Skin of body (tissue), 2 donors: ENCODE data around the gene PRX. TPM values are rescaled to one million over a fixed set of nuclear protein-coding genes. Genes with fewer than 3 reads are reported as not detected.
"Not testable (repeated sequence)": the region's sequence is repeated elsewhere in the genome, so short reads cannot be mapped to it uniquely, and the experiment has no call there.

Experiments
- DNase-seq: peaks from one replicate; lab custom pipeline; 2025; lab: John Stamatoyannopoulos, UW
- total RNA-seq: library from RNA; depleted of rRNA; stranded (reverse); fragments of >200 nt; gene quantifications from one replicate; pipeline ENCODE4 v1.2.3, GENCODE V29; 2014

Gene PRX
- total RNA-seq: 5.2 TPM

DNA sequence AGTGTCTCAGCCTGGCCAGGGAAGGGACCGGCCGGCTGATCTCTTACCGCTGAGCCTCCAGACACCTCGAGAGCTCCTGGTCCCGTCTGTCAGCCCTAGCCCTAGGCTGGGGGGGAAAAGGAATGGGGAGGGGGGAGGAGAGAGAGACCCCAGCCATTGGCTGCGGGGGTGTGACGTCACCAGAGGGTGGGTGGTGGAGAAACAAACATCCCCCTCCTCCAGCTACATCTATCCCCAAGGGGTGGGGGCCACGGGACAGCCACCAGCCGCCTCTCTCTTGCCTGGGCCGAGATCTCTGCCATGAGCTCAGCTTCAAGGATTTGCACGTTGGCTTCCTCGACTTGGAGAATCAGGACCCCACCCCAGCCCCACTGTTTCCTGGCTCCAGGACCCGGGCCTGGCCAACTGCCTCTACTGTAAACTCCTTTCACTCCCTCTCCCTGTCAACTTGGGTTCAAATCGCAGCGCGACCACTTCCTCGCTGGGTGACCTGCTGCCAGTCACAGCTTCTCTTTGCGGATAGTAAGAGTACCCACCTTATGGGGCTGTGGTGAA is at the start of gene PRX:
PRX (minus strand) TSS at position 88 of the 555 bp plus-strand sequence. CDS start 5,446 bp downstream, outside the sequence.
- no peak for DNase-seq

- no peak for DNase-seq
These were observed 48.6 kb upstream of the PRX start for GRCh38 chr19:40461669-40462221.

DNA sequence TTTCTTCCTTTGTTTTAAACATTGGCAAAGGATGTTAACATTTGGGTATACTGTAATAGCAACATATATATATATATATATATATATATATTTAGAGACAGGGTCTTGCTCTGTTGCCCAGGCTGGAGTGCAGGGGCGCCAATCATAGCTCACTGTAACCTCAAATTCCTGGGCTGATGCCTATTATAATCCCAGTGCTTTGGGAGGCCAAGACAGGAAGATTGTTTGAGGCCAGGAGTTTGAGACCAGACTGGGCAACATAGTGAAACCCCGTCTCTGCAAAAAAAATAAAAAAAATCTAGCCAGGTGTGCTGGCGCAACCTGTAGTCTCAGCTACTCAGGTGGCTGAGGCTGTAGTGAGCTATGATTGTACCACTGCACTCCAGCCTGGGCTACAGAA is 47.0 kb upstream of the PRX start:
- no peak for DNase-seq

DNA sequence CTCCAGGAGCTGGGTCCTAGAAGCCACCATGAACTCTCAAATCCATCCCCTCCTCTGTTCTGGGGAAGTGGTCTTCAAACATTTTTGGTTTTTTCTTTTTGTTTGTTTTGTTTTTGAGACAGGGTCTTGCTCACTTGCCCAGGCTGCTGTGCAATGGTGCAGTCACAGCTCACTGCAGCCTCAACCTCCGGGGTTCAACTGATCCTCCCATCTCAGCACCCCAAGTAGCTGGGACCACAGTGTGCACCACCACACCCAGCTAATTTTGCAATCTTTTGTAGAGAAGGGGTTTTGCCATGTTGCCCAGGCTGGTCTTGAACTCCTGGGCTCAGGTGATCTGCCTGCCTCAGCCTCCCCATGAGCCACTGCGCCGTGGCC is 45.4 kb upstream of the PRX start:
- DNase-seq: no peak

DNA sequence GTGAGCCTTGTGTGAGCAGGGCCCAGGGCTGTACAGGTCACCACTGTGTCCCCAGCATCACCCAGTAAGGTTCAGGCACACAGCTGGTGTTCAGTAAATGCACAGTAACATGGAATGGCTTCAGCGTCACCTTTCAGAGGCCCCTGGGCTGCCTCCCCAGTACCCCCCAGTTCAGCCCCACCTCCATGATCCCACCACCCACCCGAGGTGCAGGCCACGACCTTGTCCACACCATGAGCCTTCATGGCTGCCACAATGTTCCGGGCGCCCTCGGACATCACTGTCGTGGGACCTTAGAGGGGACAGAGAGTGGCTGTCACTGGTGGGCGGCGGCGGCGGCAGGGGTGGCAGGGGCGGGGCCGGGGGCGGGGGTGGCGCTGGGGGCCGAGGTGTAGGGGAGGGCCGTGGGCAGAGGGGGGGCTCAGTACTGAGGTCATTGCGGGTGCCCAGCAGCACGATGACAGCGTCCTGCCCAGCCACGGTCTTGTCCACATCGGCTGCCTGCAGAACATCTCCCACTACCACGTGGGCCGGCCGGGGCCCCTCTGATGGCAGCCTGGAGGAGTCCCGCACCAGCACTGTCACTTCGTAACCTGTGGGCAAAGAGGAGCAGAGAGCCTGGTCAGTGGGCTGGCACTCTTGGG is 44.9 kb upstream of the PRX start:
- DNase-seq: no peak

GRCh38 chr19:40457048-40457447 is 43.9 kb upstream of the PRX start:
- no peak for DNase-seq

GRCh38 chr19:40453943-40454342 is 40.8 kb upstream of the PRX start:
- DNase-seq: not testable (repeated sequence)

DNA sequence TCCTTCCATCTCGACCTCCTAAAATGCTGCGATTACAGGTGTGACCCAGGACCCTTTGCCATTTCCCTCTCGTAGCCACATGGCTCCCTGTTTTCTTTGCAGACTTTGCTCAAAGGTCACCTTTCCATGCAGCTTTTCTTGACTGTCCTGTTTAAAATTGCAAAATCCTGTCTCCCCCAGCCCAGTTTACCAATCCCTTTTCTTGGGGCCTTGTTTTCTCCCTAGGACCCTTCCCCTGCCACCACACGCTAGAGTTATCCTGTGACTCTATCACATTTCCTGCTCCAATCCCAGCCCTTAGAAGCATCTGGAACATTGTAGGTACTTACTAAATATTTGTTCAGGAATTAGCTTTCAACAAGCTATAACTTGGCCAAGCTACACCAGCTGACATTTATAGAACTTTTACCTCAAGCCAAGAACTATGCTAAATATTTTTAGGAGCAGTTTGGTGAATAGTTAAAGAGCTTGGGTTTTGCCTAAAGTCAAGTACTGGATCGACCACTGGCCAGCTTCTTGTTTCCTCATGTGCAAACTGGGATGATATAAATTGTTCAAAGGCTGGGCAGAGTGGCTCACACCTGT is 40.1 kb upstream of the PRX start:
- DNase-seq: no peak

DNA sequence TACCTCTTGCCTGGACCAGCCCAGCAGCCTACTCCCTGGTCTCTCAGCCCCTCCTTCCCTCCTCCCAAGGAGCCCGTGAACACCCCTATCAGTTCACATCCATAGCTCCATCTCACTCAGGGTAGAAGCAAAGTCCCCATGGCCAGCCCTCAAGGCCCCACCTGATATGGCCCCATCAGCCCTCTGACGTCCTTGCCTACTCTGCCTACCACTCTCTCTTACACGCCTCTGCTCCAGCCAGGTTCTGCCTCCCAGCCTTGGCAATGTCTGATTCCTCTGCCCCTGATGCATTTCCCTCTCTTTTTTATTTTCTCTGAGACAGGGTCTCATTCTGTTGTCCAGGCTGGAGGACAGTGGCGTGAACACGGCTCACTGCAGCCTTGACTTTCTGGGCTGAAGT is 38.8 kb upstream of the PRX start:
- no peak for DNase-seq

- no peak for DNase-seq
These were observed 37.5 kb upstream of the PRX start for GRCh38 chr19:40450664-40451063.

- no peak for DNase-seq
These were observed 36.3 kb upstream of the PRX start for GRCh38 chr19:40449506-40449905.

- DNase-seq: no peak
These were observed 33.1 kb upstream of the PRX start for GRCh38 chr19:40446263-40446784.

DNA sequence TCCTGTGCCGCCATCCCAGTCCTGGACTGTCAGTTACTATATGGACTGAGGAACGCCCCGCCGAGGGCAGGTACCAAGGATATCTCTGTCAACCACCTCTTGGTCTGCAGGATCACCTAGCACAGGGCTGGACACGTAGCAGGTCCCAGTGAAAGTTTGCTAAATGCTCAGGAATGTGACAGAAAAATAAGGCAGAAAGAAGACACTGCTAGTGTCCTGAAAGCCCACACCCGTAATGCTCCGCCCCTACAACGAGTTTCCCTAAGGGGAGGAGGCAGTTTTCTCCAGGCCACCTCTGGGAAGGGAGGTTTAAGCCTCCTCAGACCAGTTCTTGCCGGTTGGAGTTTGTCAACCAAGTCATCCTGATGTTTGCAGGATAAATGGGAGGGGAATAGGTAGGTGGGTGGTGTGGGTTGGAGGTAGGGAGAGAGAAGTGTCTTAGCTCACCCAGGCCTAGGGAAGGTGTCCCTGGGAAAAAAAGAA is 32.6 kb upstream of the PRX start:
- no peak for DNase-seq

DNA sequence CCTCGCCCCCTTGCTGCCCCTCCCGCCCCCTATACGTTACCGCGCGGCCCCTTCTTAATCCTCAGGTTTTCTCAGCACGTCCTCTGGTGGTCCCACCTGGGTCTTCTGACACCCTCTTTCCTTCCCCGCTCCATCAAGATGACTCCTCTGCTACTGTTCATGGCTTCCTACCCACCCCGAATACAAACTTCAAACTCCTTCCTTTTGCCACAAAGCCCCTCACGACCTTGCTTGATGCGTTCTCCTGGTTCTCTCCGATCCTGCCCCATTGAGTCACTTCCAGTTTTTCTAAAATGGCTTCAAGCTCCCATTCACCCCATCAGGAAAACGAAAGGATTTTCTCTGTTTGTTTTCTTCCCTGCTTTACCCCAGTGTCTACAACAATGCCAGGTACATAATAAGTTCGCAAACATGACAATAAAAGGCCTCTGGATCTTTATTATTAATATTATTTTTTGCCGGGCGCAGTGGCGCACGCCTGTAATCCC is 31.7 kb upstream of the PRX start:
- DNase-seq: no peak

DNA sequence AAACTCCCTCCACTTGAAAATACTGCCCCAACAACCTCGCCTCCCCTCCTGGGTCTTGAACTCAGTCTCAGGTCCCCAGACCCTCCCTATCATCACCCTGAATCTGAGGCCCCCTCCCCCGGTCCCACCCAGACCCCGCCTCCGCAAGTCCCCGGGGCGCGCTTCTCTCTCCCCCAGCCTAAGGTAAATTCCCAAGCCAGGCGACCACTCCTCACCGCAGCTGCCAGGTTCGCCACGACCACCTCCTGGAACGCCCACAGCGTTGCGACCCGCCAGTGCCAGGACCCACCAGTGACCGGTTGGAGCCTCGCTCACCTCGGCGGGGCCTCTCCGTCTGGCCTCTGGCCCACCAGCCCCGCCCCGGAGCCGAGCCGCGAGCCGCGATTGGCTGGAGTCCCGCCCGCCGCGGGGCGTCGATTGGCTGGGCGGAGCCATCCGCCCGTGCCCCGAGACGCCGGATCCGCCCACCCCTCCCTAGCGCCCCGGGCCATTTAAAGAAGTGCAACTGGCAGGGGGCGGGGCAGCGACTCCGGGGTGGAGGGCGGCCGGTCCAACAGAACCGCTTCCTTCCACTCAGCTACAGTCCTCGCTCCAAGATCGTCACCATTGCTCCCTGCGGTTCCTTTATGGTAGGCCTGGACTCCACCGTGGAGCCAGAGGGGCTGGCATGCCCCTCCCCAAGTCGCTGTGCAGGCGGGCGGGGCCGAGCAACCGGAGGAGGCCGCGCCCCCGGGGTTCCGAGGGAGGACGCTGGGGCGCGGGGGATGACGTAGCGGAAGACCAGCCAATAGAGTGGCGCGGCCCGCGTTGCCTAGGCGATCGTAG is 31.0 kb upstream of the PRX start, which contains the start of gene SERTAD3:
SERTAD3 (minus strand) TSS at position 336 of the 825 bp plus-strand sequence. CDS start 2,255 bp downstream, outside the sequence.
- peak; percentile 97 for DNase-seq

GRCh38 chr19:40443131-40443999 is 30.2 kb upstream of the PRX start:
- peak; percentile 99 for DNase-seq

- no peak for DNase-seq
These were observed 29.4 kb upstream of the PRX start for GRCh38 chr19:40442328-40443130.

GRCh38 chr19:40441719-40442253 is 28.6 kb upstream of the PRX start:
- no peak for DNase-seq

DNA sequence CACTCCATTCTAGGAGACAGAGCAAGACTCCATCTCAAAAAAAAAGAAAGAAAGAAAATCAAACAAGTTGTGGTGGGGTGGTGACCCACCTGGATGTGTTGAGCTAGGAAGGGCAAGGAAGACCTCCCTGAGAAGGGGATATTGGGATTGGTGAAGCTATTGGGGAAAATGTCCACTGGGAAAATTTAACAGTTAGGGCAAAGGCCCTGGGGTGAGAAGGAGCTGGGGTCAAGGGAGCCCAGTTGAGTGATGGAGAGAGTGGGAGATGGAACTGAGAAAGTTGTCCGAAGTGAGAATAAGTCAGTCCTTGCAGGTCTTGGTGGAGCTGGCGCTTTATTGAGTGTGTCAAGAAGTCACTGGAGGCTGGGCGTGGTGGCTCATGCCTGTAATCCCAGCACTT is 25.1 kb upstream of the PRX start:
- DNase-seq: no peak
